ENCODE data around the gene ANKRD18B.
A peak's percentile ranks its signal among the peaks of the same experiment; 100 is the strongest.
"Not testable (repeated sequence)": the region's sequence is repeated elsewhere in the genome, so short reads cannot be mapped to it uniquely, and the experiment has no call there.

Gene ANKRD18B

GRCh38 chr9:33511184-33511517, 12.9 kb upstream of the ANKRD18B start:
- peak overlapping the region; percentile 97 for H3K9ac ChIP-seq (ENCODE audit: low read depth, low read length)
- peaks cover 16% of the 10 kb centered on the region for H3K4me1 ChIP-seq (ENCODE audit: control insufficient read depth, insufficient read depth, low read length)
- peak overlapping the region; percentile 88 for H3K4me2 ChIP-seq (ENCODE audit: low read length)
- not testable (repeated sequence) for H3K27me3 ChIP-seq (ENCODE audit: control insufficient read depth, insufficient read depth, low read length); H3K9me3 ChIP-seq (replicated peaks; ENCODE audit: low read length); H3K36me3 ChIP-seq (ENCODE audit: insufficient read depth, low read length)
- H3K4me3 ChIP-seq (ENCODE audit: low read length), result peak overlapping the region; percentile 86

GRCh38 chr9:33512535-33512934, 11.5 kb upstream of the ANKRD18B start:
- not testable (repeated sequence) for H3K9ac ChIP-seq (ENCODE audit: low read depth, low read length); H3K4me1 ChIP-seq (ENCODE audit: control insufficient read depth, insufficient read depth, low read length); H3K9me3 ChIP-seq (replicated peaks; ENCODE audit: low read length); H3K36me3 ChIP-seq (ENCODE audit: insufficient read depth, low read length); H3K4me2 ChIP-seq (ENCODE audit: low read length); H3K27me3 ChIP-seq (ENCODE audit: control insufficient read depth, insufficient read depth, low read length); H3K4me3 ChIP-seq (ENCODE audit: low read length)

GRCh38 chr9:33515342-33515995, 8.6 kb upstream of the ANKRD18B start:
- not testable (repeated sequence) for H3K4me3 ChIP-seq (ENCODE audit: low read length); H3K4me2 ChIP-seq (ENCODE audit: low read length); H3K9me3 ChIP-seq (replicated peaks; ENCODE audit: low read length); H3K36me3 ChIP-seq (ENCODE audit: insufficient read depth, low read length); H3K27me3 ChIP-seq (ENCODE audit: control insufficient read depth, insufficient read depth, low read length); H3K9ac ChIP-seq (ENCODE audit: low read depth, low read length)
- H3K4me1 ChIP-seq (ENCODE audit: control insufficient read depth, insufficient read depth, low read length), result peaks cover 15% of the 10 kb centered on the region

GRCh38 chr9:33516397-33516796, 7.7 kb upstream of the ANKRD18B start:
- H3K4me1 ChIP-seq (ENCODE audit: control insufficient read depth, insufficient read depth, low read length), result peaks cover 14% of the 10 kb centered on the region
- not testable (repeated sequence) for H3K4me2 ChIP-seq (ENCODE audit: low read length); H3K36me3 ChIP-seq (ENCODE audit: insufficient read depth, low read length); H3K4me3 ChIP-seq (ENCODE audit: low read length); H3K9ac ChIP-seq (ENCODE audit: low read depth, low read length); H3K9me3 ChIP-seq (replicated peaks; ENCODE audit: low read length); H3K27me3 ChIP-seq (ENCODE audit: control insufficient read depth, insufficient read depth, low read length)

GRCh38 chr9:33517373-33517772, 6.7 kb upstream of the ANKRD18B start:
- Histone ChIP-seq H3K4me2 (ENCODE audit: low read length) (peak overlapping the region; percentile 62), H3K36me3 (ENCODE audit: insufficient read depth, low read length) (no peaks in the 10 kb centered on the region), H3K27me3 (ENCODE audit: control insufficient read depth, insufficient read depth, low read length) (no peaks in the 10 kb centered on the region), H3K9ac (ENCODE audit: low read depth, low read length) (no peak overlapping the region), H3K4me3 (ENCODE audit: low read length) (no peak overlapping the region), H3K9me3 (replicated peaks; ENCODE audit: low read length) (no peaks in the 10 kb centered on the region), H3K4me1 (ENCODE audit: control insufficient read depth, insufficient read depth, low read length) (peaks cover 12% of the 10 kb centered on the region)

GRCh38 chr9:33517934-33518577, 6.0 kb upstream of the ANKRD18B start:
- not testable (repeated sequence) for H3K4me3 ChIP-seq (ENCODE audit: low read length); H3K27me3 ChIP-seq (ENCODE audit: control insufficient read depth, insufficient read depth, low read length); H3K36me3 ChIP-seq (ENCODE audit: insufficient read depth, low read length); H3K9me3 ChIP-seq (replicated peaks; ENCODE audit: low read length); H3K9ac ChIP-seq (ENCODE audit: low read depth, low read length)
- peak overlapping the region; percentile 62 for H3K4me2 ChIP-seq (ENCODE audit: low read length)
- peaks cover 12% of the 10 kb centered on the region for H3K4me1 ChIP-seq (ENCODE audit: control insufficient read depth, insufficient read depth, low read length)

GRCh38 chr9:33521861-33522260, 2.2 kb upstream of the ANKRD18B start:
- not testable (repeated sequence) for H3K9me3 ChIP-seq (replicated peaks; ENCODE audit: low read length); H3K9ac ChIP-seq (ENCODE audit: low read depth, low read length); H3K4me2 ChIP-seq (ENCODE audit: low read length); H3K27me3 ChIP-seq (ENCODE audit: control insufficient read depth, insufficient read depth, low read length); H3K36me3 ChIP-seq (ENCODE audit: insufficient read depth, low read length); H3K4me3 ChIP-seq (ENCODE audit: low read length)
- H3K4me1 ChIP-seq (ENCODE audit: control insufficient read depth, insufficient read depth, low read length), result peaks cover 15% of the 10 kb centered on the region

- no peaks in the 10 kb centered on the region for H3K27me3 ChIP-seq (ENCODE audit: control insufficient read depth, insufficient read depth, low read length)
- peaks cover 3% of the 10 kb centered on the region for H3K4me1 ChIP-seq (ENCODE audit: control insufficient read depth, insufficient read depth, low read length)
- peak overlapping the region; percentile 84 for H3K9ac ChIP-seq (ENCODE audit: low read depth, low read length)
- H3K9me3 ChIP-seq (replicated peaks; ENCODE audit: low read length), result no peaks in the 10 kb centered on the region
- peak overlapping the region; percentile 95 for H3K4me2 ChIP-seq (ENCODE audit: low read length)
- H3K36me3 ChIP-seq (ENCODE audit: insufficient read depth, low read length), result no peaks in the 10 kb centered on the region
- H3K4me3 ChIP-seq (ENCODE audit: low read length), result peak overlapping the region; percentile 88
Observed at GRCh38 chr9:33524306-33524947, 376 bp downstream of the ANKRD18B start.

GRCh38 chr9:33528069-33528468, 4.0 kb downstream of the ANKRD18B start:
- not testable (repeated sequence) for H3K9ac ChIP-seq (ENCODE audit: low read depth, low read length)

GRCh38 chr9:33533958-33534357, 9.9 kb downstream of the ANKRD18B start:
- H3K4me2 ChIP-seq (ENCODE audit: low read length); H3K27me3 ChIP-seq (ENCODE audit: control insufficient read depth, insufficient read depth, low read length); H3K9ac ChIP-seq (ENCODE audit: low read depth, low read length); H3K36me3 ChIP-seq (ENCODE audit: insufficient read depth, low read length); H3K9me3 ChIP-seq (replicated peaks; ENCODE audit: low read length); H3K4me3 ChIP-seq (ENCODE audit: low read length); H3K4me1 ChIP-seq (ENCODE audit: control insufficient read depth, insufficient read depth, low read length): not testable (repeated sequence)

More at GRCh38 chr9:33528069-33528468, 4.0 kb downstream of the ANKRD18B start:
- H3K27me3 ChIP-seq (ENCODE audit: control insufficient read depth, insufficient read depth, low read length); H3K36me3 ChIP-seq (ENCODE audit: insufficient read depth, low read length); H3K4me3 ChIP-seq (ENCODE audit: low read length); H3K4me2 ChIP-seq (ENCODE audit: low read length); H3K4me1 ChIP-seq (ENCODE audit: control insufficient read depth, insufficient read depth, low read length); H3K9me3 ChIP-seq (replicated peaks; ENCODE audit: low read length): not testable (repeated sequence)

- H3K27me3 ChIP-seq (ENCODE audit: control insufficient read depth, insufficient read depth, low read length), result no peaks in the 10 kb centered on the region
- no peaks in the 10 kb centered on the region for H3K4me1 ChIP-seq (ENCODE audit: control insufficient read depth, insufficient read depth, low read length)
- no peaks in the 10 kb centered on the region for H3K9me3 ChIP-seq (replicated peaks; ENCODE audit: low read length)
- no peak overlapping the region for H3K9ac ChIP-seq (ENCODE audit: low read depth, low read length)
- no peak overlapping the region for H3K4me2 ChIP-seq (ENCODE audit: low read length)
- no peak overlapping the region for H3K4me3 ChIP-seq (ENCODE audit: low read length)
- H3K36me3 ChIP-seq (ENCODE audit: insufficient read depth, low read length), result no peaks in the 10 kb centered on the region
Observed at GRCh38 chr9:33535541-33535940, 11.5 kb downstream of the ANKRD18B start.

- H3K27me3 ChIP-seq (ENCODE audit: control insufficient read depth, insufficient read depth, low read length); H3K4me1 ChIP-seq (ENCODE audit: control insufficient read depth, insufficient read depth, low read length); H3K9ac ChIP-seq (ENCODE audit: low read depth, low read length); H3K36me3 ChIP-seq (ENCODE audit: insufficient read depth, low read length); H3K9me3 ChIP-seq (replicated peaks; ENCODE audit: low read length); H3K4me3 ChIP-seq (ENCODE audit: low read length); H3K4me2 ChIP-seq (ENCODE audit: low read length): not testable (repeated sequence)
Observed at GRCh38 chr9:33543463-33543862, 19.4 kb downstream of the ANKRD18B start.

Measured in skeletal muscle satellite cell (primary cell).